SK-N-SH treated with all-trans-retinoic acid at 6 μM for 48 hours (cell line): ENCODE results near the gene HSPA12A.

Experiments used
- BACH2 ChIP-seq: fragments of 250-450 bp; sonication (Bioruptor Pico); IDR thresholded peaks from 2 replicates; pipeline ENCODE4 v1.9.0; 2021; ENCODE audit warnings: mild to moderate bottlenecking, borderline replicate concordance
- ESRRG ChIP-seq: fragments of 250-450 bp; sonication (Bioruptor Pico); IDR thresholded peaks from 2 replicates; pipeline ENCODE4 v1.6.1; 2021; ENCODE audit warnings: mild to moderate bottlenecking
- GLIS3 ChIP-seq: fragments of 250-450 bp; sonication (Bioruptor Pico); IDR thresholded peaks from 2 replicates; pipeline ENCODE4 v1.5.0; 2020; ENCODE audit warnings: mild to moderate bottlenecking, moderate library complexity
- OSR1 ChIP-seq: fragments of 250-450 bp; sonication (Bioruptor Pico); IDR thresholded peaks from 2 replicates; pipeline ENCODE4 v1.8.0; 2022; ENCODE audit warnings: moderate library complexity, mild to moderate bottlenecking, inconsistent platforms
- RARB ChIP-seq: fragments of 250-450 bp; sonication (Bioruptor Pico); IDR thresholded peaks from 2 replicates; pipeline ENCODE4 v1.8.0; 2021; ENCODE audit warnings: mild to moderate bottlenecking, moderate library complexity
- TOX ChIP-seq: fragments of 250-450 bp; sonication (Bioruptor Pico); IDR thresholded peaks from 2 replicates; pipeline ENCODE4 v1.8.0; 2021; ENCODE audit warnings: mild to moderate bottlenecking, moderate library complexity, borderline replicate concordance
- ZFP3 ChIP-seq: fragments of 250-450 bp; sonication (Bioruptor Pico); IDR thresholded peaks from 2 replicates; pipeline ENCODE4 v1.5.0; 2020; ENCODE audit warnings: mild to moderate bottlenecking, moderate library complexity
- ZNF565 ChIP-seq: fragments of 450-650 bp; formaldehyde crosslinking; conservative IDR thresholded peaks from 2 replicates; pipeline ENCODE4 v1.5.0; 2020; ENCODE audit warnings: low read depth, mild to moderate bottlenecking, moderate library complexity
- ZNF70 ChIP-seq: fragments of 450-650 bp; formaldehyde crosslinking; IDR thresholded peaks from 2 replicates; pipeline ENCODE4 v1.5.0; 2020; ENCODE audit warnings: mild to moderate bottlenecking, moderate library complexity
- ZNF8 ChIP-seq: fragments of 450-650 bp; formaldehyde crosslinking; IDR thresholded peaks from 2 replicates; pipeline ENCODE4 v1.5.0; 2020; ENCODE audit warnings: mild to moderate bottlenecking, moderate library complexity
- TF ChIP-seq, protein P1 (sequence below): fragments of 250-450 bp; sonication (Bioruptor Pico); IDR thresholded peaks from 2 replicates; pipeline ENCODE4 v1.5.1; 2020; ENCODE audit warnings: low read depth, mild to moderate bottlenecking, moderate library complexity
- TF ChIP-seq, protein P2 (sequence below): fragments of 250-450 bp; sonication (Bioruptor Pico); IDR thresholded peaks from 2 replicates; pipeline ENCODE4 v1.8.0; 2021; ENCODE audit warnings: low read depth, mild to moderate bottlenecking, moderate library complexity, borderline replicate concordance
- TF ChIP-seq, protein P3 (sequence below): fragments of 250-450 bp; sonication (Bioruptor Pico); IDR thresholded peaks from 2 replicates; pipeline ENCODE4 v1.5.0; 2020; ENCODE audit warnings: mild to moderate bottlenecking, moderate library complexity

DNA sequence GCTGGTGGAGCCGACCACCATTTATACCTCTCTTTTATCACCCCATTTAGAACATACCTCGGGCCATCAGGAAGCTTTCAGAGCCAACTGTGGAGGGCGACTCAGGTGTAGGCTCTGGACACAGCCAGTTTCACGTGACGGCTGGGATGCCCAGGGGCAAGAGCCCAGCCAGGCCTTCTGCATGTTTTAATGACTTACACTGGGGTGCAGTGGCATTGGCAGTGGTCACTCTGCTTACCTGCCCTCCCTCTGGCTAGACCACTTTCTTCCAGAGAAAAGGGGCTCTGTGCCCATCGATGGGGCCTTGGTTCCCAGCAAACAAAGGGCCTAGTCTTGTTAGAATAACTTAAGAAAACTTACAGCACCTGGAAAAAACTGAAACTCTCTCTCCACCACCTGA lies 71.7 kb downstream of the HSPA12A start:
- no peak for TF ChIP-seq ZNF565
- no peak for TF ChIP-seq GLIS3 (CRISPR knock-in tag)
- TF ChIP-seq, protein P1, sequence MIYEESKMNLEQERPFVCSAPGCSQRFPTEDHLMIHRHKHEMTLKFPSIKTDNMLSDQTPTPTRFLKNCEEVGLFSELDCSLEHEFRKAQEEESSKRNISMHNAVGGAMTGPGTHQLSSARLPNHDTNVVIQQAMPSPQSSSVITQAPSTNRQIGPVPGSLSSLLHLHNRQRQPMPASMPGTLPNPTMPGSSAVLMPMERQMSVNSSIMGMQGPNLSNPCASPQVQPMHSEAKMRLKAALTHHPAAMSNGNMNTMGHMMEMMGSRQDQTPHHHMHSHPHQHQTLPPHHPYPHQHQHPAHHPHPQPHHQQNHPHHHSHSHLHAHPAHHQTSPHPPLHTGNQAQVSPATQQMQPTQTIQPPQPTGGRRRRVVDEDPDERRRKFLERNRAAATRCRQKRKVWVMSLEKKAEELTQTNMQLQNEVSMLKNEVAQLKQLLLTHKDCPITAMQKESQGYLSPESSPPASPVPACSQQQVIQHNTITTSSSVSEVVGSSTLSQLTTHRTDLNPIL = no peak
- no peak for TF ChIP-seq ZNF8 (CRISPR knock-in tag)
- TF ChIP-seq, protein P2, sequence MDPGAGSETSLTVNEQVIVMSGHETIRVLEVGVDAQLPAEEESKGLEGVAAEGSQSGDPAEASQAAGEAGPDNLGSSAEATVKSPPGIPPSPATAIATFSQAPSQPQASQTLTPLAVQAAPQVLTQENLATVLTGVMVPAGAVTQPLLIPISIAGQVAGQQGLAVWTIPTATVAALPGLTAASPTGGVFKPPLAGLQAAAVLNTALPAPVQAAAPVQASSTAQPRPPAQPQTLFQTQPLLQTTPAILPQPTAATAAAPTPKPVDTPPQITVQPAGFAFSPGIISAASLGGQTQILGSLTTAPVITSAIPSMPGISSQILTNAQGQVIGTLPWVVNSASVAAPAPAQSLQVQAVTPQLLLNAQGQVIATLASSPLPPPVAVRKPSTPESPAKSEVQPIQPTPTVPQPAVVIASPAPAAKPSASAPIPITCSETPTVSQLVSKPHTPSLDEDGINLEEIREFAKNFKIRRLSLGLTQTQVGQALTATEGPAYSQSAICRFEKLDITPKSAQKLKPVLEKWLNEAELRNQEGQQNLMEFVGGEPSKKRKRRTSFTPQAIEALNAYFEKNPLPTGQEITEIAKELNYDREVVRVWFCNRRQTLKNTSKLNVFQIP (CRISPR knock-in tag) = no peak
- no peak for TF ChIP-seq TOX (CRISPR knock-in tag)
- no peak for TF ChIP-seq ZNF70 (CRISPR knock-in tag)
- TF ChIP-seq BACH2 = no peak
- no peak for TF ChIP-seq RARB (CRISPR knock-in tag)
- no peak for TF ChIP-seq ESRRG (CRISPR knock-in tag)
- no peak for TF ChIP-seq ZFP3 (CRISPR knock-in tag)
- TF ChIP-seq, protein P3, sequence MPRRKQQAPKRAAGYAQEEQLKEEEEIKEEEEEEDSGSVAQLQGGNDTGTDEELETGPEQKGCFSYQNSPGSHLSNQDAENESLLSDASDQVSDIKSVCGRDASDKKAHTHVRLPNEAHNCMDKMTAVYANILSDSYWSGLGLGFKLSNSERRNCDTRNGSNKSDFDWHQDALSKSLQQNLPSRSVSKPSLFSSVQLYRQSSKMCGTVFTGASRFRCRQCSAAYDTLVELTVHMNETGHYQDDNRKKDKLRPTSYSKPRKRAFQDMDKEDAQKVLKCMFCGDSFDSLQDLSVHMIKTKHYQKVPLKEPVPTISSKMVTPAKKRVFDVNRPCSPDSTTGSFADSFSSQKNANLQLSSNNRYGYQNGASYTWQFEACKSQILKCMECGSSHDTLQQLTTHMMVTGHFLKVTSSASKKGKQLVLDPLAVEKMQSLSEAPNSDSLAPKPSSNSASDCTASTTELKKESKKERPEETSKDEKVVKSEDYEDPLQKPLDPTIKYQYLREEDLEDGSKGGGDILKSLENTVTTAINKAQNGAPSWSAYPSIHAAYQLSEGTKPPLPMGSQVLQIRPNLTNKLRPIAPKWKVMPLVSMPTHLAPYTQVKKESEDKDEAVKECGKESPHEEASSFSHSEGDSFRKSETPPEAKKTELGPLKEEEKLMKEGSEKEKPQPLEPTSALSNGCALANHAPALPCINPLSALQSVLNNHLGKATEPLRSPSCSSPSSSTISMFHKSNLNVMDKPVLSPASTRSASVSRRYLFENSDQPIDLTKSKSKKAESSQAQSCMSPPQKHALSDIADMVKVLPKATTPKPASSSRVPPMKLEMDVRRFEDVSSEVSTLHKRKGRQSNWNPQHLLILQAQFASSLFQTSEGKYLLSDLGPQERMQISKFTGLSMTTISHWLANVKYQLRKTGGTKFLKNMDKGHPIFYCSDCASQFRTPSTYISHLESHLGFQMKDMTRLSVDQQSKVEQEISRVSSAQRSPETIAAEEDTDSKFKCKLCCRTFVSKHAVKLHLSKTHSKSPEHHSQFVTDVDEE (CRISPR knock-in tag) = no peak
- TF ChIP-seq OSR1 (CRISPR knock-in tag) = no peak
